Measurements from ENCODE around the gene CRTAC1.

GRCh38 chr10:98000346-98000745 is 30.1 kb downstream of the CRTAC1 start:
- TF ChIP-seq CTCF (conservative IDR thresholded peaks at IDR 0.05; ENCODE audit: low read depth, low read length), result no peak
- no peak for TF ChIP-seq EZH2 (IDR thresholded peaks at IDR 0.05; ENCODE audit: borderline replicate concordance, low read depth, low read length, poor library complexity, severe bottlenecking)
